Keratinocyte (primary cell): Measurements from ENCODE around the gene SEMA3E.

Experiments used
- CTCF ChIP-seq, 3 experiments: IDR thresholded peaks in 1 of 3; conservative IDR thresholded peaks in 1 of 3; optimal IDR thresholded peaks in 1 of 3; 2 replicates in 2 of 3; 3 replicates in 1 of 3; pipeline versions ENCODE3 to v1.5.1; 2011; ENCODE audit warnings: low read length in 3 of 3, mild to moderate bottlenecking in 3 of 3, moderate library complexity in 2 of 3, control low read depth in 1 of 3, inconsistent platforms in 1 of 3; ENCODE audit not compliant: insufficient read depth in 2 of 3; ENCODE audit errors: extremely low read depth in 1 of 3
- EZH2 ChIP-seq: IDR thresholded peaks from one replicate; pipeline ENCODE4 v1.6.1; 2012; ENCODE audit warnings: inconsistent platforms, mild to moderate bottlenecking, low read length, moderate library complexity

GRCh38 chr7:83326223-83326622, 322.7 kb downstream of the SEMA3E start:
- no peak for TF ChIP-seq EZH2
- no peak for TF ChIP-seq CTCF (optimal IDR thresholded peaks at IDR 0.05 in 1 of 3, IDR thresholded peaks at IDR 0.05 in 1 of 3, conservative IDR thresholded peaks at IDR 0.05 in 1 of 3; ENCODE audit: extremely low read depth in 1 of 3, insufficient read depth in 2 of 3, low read length in 3 of 3)
